IPS-15b (cell line): ENCODE data around the gene SCRN2.
A peak's percentile ranks its signal among the peaks of the same experiment; 100 is the strongest.

ENCODE experiments used
- H3K27me3 ChIP-seq: one replicate; pipeline ENCODE4 v1.6.1; 2013; ENCODE audit warnings: low read length; ENCODE audit not compliant: control insufficient read depth, insufficient read depth
- H3K36me3 ChIP-seq: one replicate; pipeline ENCODE4 v1.6.1; 2013; ENCODE audit warnings: low read length; ENCODE audit not compliant: control insufficient read depth, insufficient read depth
- H3K4me1 ChIP-seq: one replicate; pipeline ENCODE4 v1.6.1; 2013; ENCODE audit warnings: mild to moderate bottlenecking, low read length; ENCODE audit not compliant: control insufficient read depth, insufficient read depth
- H3K4me3 ChIP-seq: one replicate; pipeline ENCODE4 v1.5.1; 2013; ENCODE audit warnings: low read depth, low read length
- H3K9ac ChIP-seq: one replicate; pipeline ENCODE4 v1.6.1; 2013; ENCODE audit warnings: low read depth, mild to moderate bottlenecking, low read length
- H3K9me3 ChIP-seq: one replicate; pipeline ENCODE4 v1.6.1; 2013; ENCODE audit warnings: mild to moderate bottlenecking, low read length; ENCODE audit not compliant: control insufficient read depth, insufficient read depth

SCRN2 gene

DNA sequence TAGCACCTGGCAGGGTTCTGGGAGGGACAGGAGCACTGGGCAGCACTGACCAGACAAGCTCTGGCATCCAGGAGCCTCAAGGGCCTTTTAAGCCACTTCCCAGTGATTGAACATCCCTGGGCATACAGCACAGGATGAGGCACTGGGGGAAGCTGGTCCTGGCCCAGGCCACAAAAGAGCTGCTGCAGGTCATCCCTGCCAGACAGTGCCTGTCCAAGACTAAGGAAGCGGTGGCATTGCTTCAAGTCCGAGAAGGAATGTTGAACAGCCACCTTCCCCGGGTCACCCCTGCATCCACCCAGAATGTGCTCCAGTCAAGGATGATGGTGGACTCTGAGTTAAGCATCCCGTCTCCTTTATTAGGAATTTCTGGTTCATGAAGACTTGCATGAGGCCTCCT lies 18.3 kb downstream of the SCRN2 start:
- Histone ChIP-seq H3K9me3 (no peaks in the 10 kb centered on the region), H3K9ac (no peak overlapping the region), H3K36me3 (peaks cover 18% of the 10 kb centered on the region), H3K4me3 (no peak overlapping the region), H3K4me1 (peaks cover 2% of the 10 kb centered on the region), H3K27me3 (no peaks in the 10 kb centered on the region)

DNA sequence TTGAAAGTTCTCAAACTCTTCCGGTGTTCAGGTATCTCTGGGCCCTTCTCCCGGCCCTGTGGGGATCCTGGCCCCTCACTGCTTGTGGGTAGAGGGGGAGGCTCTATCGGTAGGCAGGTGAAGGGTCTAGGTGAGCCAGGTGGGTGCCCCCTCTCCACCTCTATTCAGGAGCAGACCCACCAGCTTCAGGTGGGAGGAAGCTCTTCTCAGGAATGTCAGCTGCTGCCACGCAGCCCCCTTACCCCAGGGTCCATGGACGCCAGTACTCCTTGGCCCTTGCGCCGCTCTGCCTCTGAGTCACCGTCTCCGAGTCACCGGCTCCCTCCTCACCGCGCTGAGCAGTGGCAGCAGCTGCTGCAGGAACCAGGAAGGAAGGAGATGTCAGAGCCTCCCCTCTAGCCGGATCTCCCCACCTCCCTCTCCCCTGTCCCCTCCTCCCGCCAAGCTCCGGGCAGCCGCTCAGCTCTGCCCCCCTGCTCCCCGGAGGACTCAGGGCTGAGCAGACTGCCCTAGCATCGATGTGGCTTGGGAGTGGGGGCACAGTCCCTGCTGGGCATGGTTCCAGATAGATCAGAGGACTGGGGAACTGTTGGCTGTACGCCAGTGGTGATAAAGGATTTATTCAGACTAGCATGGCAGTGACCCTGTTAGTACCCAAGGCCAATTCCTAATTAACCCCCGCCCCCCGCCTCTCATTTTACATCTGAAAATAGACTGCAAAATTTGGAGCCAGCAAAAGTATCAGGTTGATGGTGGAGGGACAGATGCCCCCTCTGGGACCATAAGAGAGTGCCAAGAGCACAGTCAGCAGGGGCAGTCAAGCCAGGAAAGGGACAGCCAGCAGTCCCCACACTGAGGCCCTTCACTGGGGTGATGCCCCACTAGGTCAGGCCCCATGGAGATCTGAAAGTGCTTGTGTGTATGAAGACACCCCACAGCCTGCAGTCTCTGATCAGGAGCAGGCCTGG lies 19.4 kb downstream of the SCRN2 start, which contains the start of gene OSBPL7:
OSBPL7 (minus strand) TSS at position 371 of the 968 bp plus-strand sequence. CDS start 1,516 bp downstream, outside the sequence.
- Histone ChIP-seq H3K27me3 (no peaks in the 10 kb centered on the region), H3K36me3 (peaks cover 15% of the 10 kb centered on the region), H3K4me1 (peaks cover 2% of the 10 kb centered on the region), H3K9ac (peak within 1 kb of the TSS; percentile 38), H3K9me3 (no peaks in the 10 kb centered on the region), H3K4me3 (peak within 1 kb of the TSS; percentile 93)

DNA sequence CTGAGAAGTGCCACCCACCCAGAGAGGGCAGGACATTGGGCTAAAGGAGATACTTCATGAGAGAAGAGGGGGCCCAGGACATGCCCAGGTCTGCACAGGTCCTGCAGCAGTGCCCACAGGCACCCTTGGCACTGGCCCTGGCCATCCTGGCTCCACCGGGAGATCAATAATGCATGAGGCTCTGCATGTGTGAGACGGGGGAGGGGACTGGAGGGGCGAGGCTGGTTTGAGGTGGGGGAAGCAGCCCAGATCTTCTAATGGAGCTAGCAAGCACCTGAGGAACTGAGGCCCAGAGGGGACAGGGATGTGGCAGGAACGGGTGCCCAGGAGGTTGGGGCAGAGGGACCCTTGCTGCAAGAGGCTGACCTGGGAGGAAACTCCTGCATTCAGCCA lies 20.0 kb downstream of the SCRN2 start:
- Histone ChIP-seq H3K9me3 (no peaks in the 10 kb centered on the region), H3K27me3 (no peaks in the 10 kb centered on the region), H3K36me3 (peaks cover 13% of the 10 kb centered on the region), H3K4me1 (peaks cover 2% of the 10 kb centered on the region), H3K9ac (peak overlapping the region; percentile 38), H3K4me3 (peak overlapping the region; percentile 93)

DNA sequence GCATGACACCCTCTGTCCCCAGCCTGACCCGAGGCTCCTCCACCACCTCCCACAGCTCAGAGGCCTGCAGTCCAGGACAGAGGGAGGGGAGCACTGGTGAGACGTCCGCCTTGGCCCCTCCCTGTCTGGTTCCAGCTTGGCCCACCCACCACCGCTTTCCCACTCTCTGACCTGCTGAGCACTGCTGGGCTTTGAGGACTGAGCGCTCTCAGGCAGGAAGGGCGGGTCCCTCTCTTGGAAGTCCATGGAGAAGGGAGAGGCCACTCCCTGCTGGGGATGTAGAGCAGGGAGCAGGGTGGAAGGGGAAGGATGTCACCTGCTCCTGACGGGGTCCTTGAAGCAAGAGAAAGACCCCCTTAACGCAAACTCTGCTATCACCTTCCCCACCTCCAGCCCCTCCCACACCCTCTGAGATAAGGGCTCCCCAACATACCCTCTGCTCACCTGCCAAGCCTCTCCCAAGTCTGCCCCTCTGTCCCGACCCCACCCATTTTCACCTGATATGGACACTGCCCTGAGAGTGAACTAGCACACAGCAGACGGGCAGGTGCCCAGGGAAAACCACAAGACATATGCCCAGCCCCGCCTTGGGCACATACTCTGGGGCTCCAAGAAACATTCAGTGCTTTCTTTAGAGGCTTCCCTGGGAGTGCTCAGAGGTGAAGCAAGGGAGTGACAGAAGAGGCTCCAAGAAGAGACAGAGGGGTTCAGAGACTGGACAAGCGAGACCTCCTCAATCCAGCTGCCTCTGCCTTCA lies 20.9 kb downstream of the SCRN2 start:
- peaks cover 10% of the 10 kb centered on the region for H3K36me3 ChIP-seq
- no peaks in the 10 kb centered on the region for H3K27me3 ChIP-seq
- H3K9ac ChIP-seq = no peak overlapping the region
- no peaks in the 10 kb centered on the region for H3K9me3 ChIP-seq
- no peak overlapping the region for H3K4me3 ChIP-seq
- peaks cover 2% of the 10 kb centered on the region for H3K4me1 ChIP-seq

- H3K36me3 ChIP-seq = peaks cover 10% of the 10 kb centered on the region
- no peaks in the 10 kb centered on the region for H3K9me3 ChIP-seq
- peaks cover 2% of the 10 kb centered on the region for H3K4me1 ChIP-seq
- no peak overlapping the region for H3K9ac ChIP-seq
- H3K4me3 ChIP-seq = no peak overlapping the region
- no peaks in the 10 kb centered on the region for H3K27me3 ChIP-seq
These were observed 21.6 kb downstream of the SCRN2 start for GRCh38 chr17:47819475-47819874.

DNA sequence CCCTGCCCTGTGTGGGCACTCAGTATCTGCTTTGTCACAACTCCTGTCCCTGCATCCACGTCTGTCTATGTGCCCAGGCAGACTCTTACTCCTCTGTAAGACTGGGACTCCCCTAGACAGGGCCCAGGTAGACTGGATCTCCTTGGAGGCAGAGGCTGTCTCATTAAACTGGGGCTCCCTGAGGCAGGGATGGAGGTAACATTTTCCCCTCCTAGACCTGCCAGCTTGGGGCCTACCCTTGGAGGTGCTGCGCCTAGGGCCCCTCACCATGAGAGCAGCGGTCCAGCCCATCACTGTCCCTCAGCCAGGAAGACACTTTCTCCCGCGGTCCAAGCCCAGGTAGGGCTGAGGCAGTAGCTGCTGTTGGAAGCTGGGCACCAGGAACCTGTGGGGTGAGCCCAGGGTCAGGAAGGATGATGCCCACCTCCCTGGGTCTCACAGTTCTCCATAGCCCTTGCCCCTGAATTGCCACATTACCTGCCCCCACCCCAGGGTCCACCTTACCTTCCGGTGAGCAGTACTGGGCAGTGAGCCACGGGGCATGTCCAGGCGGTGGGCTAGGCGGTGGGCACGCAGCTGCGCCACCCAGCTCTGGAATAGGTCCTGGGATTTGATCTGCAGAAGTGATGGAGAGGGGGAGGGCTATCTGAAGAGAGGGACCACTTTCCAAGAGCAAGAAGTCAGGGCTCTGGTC lies 22.9 kb downstream of the SCRN2 start:
- H3K4me3 ChIP-seq = no peak overlapping the region
- H3K9ac ChIP-seq = no peak overlapping the region
- H3K27me3 ChIP-seq = no peaks in the 10 kb centered on the region
- H3K9me3 ChIP-seq = no peaks in the 10 kb centered on the region
- H3K36me3 ChIP-seq = peaks cover 12% of the 10 kb centered on the region
- H3K4me1 ChIP-seq = peaks cover 2% of the 10 kb centered on the region

DNA sequence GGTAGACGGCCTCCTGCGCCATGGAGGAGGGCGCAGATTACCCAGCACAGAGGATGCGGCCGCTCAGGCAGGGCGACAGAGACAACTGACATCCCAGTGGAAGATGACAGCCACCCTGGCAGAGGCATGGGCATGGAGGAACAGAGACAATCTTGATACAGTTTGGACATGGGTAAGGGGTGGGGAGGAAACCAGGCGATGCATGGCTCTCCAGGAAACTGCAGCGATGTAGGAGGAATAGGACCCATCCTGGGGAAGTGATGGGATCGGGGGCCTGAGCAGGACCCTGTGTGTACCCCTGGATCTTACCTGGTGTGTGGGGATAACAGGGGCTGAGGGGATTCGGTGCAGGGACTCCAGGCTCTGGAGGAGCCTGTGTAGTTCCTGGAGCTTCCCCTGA lies 24.1 kb downstream of the SCRN2 start:
- Histone ChIP-seq H3K9ac (no peak overlapping the region), H3K27me3 (no peaks in the 10 kb centered on the region), H3K4me1 (peaks cover under 1% of the 10 kb centered on the region), H3K4me3 (no peak overlapping the region), H3K36me3 (peaks cover 10% of the 10 kb centered on the region), H3K9me3 (no peaks in the 10 kb centered on the region)

DNA sequence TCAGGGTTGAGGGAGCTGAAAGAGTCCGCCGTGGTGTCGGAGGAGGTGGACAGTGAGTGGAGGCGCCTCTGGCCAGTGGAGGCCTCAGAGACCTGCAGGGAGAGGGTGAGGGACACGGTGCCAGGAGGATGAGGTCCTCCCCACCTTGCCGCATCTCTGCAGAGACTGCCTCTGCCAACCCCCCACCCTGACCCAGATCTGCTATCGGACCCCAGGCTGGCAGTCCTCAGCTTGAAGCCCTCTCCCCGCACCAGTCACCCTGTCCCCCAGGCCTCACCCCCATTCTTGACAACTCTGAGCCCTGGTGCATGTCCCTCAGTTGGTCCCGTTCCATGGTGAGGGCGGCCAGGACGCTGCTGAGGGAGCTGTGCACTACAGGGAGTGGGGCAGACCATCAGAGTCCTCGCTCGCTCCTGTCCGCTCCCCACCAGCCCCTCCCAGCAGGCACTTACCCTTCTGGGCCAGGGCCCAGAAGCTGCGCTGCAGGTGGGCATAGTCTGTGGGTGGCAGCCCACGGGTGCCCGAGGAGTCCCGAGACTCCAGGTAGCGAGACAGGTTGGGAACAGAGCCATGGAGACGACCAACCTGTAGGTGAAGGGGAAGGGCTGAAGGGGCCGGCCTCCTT lies 24.9 kb downstream of the SCRN2 start:
- H3K36me3 ChIP-seq = peaks cover 13% of the 10 kb centered on the region

GRCh38 chr17:47815106-47815918 lies 25.8 kb downstream of the SCRN2 start:
- Histone ChIP-seq H3K9ac (no peak overlapping the region), H3K4me3 (no peak overlapping the region), H3K27me3 (no peaks in the 10 kb centered on the region), H3K36me3 (peaks cover 14% of the 10 kb centered on the region), H3K9me3 (no peaks in the 10 kb centered on the region), H3K4me1 (no peaks in the 10 kb centered on the region)

More for the DNA sequence above, 24.9 kb downstream of the SCRN2 start:
- H3K9ac ChIP-seq = no peak overlapping the region
- no peaks in the 10 kb centered on the region for H3K4me1 ChIP-seq
- H3K27me3 ChIP-seq = no peaks in the 10 kb centered on the region
- no peak overlapping the region for H3K4me3 ChIP-seq
- no peaks in the 10 kb centered on the region for H3K9me3 ChIP-seq

DNA sequence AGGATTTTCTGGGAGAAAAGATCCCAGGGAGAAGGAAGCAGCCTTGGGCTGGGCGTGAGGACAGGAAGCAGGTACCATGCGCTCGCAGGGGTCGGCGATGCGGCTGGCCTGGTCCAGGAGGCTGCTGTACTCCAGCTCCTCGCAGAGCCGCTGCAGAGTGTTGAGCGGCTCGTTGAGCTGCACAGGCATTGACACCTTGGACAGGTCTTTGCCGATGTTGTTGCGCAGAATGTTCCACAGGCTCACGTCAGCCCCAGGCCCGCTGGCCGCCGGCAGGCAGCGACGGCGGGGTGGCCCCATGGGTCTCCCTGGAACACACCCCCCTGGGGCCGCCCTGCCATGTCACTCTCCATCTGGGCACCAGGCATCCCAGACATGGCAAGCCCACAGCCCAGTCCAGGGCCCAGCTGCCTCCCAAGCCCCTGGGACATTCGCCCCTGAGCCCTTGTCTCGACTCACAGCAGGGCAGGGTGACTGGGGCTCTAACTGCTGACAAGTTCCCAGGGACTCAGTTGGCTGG lies 27.5 kb downstream of the SCRN2 start:
- Histone ChIP-seq H3K4me1 (no peaks in the 10 kb centered on the region), H3K27me3 (no peaks in the 10 kb centered on the region), H3K4me3 (no peak overlapping the region), H3K9me3 (no peaks in the 10 kb centered on the region), H3K36me3 (peaks cover 14% of the 10 kb centered on the region), H3K9ac (no peak overlapping the region)
